ENCODE results near the gene RBPMS2.

Gene RBPMS2

GRCh38 chr15:64781299-64781698 is 5.9 kb upstream of the RBPMS2 start:
- DNase-seq = no peak

GRCh38 chr15:64780600-64781156 is 5.3 kb upstream of the RBPMS2 start:
- no peak for DNase-seq

- no peak for DNase-seq
Observed at GRCh38 chr15:64779630-64780029, 4.2 kb upstream of the RBPMS2 start.

- DNase-seq = no peak
Observed at GRCh38 chr15:64779024-64779423, 3.6 kb upstream of the RBPMS2 start.

- DNase-seq = no peak
Observed at GRCh38 chr15:64776402-64776786, 1.0 kb upstream of the RBPMS2 start.

- no peak for DNase-seq
Observed at GRCh38 chr15:64774629-64775493, 528 bp downstream of the RBPMS2 start.

- no peak for DNase-seq
Observed at GRCh38 chr15:64774037-64774628, 1.3 kb downstream of the RBPMS2 start.

GRCh38 chr15:64773606-64774005 is 1.8 kb downstream of the RBPMS2 start:
- DNase-seq = no peak

- DNase-seq = no peak
Observed at GRCh38 chr15:64772964-64773363, 2.4 kb downstream of the RBPMS2 start.

- DNase-seq = no peak
Observed at GRCh38 chr15:64772488-64772887, 2.9 kb downstream of the RBPMS2 start.

- no peak for DNase-seq
Observed at GRCh38 chr15:64770626-64771025, 4.8 kb downstream of the RBPMS2 start.

- peak; percentile 15 for DNase-seq
Observed at GRCh38 chr15:64767203-64767602, 8.2 kb downstream of the RBPMS2 start.

GRCh38 chr15:64766058-64766457 is 9.3 kb downstream of the RBPMS2 start:
- DNase-seq = no peak

GRCh38 chr15:64763874-64764273 is 11.5 kb downstream of the RBPMS2 start:
- DNase-seq = no peak

- no peak for DNase-seq
Observed at GRCh38 chr15:64763462-64763861, 11.9 kb downstream of the RBPMS2 start.

GRCh38 chr15:64763021-64763420 is 12.4 kb downstream of the RBPMS2 start:
- DNase-seq = no peak

GRCh38 chr15:64762546-64762945 is 12.8 kb downstream of the RBPMS2 start:
- no peak for DNase-seq

- no peak for DNase-seq
Observed at GRCh38 chr15:64761156-64761555, 14.2 kb downstream of the RBPMS2 start.

- no peak for DNase-seq
Observed at GRCh38 chr15:64760056-64760455, 15.3 kb downstream of the RBPMS2 start.

- DNase-seq = no peak
Observed at GRCh38 chr15:64755427-64755940, 19.9 kb downstream of the RBPMS2 start.

GRCh38 chr15:64754663-64755426 is 20.5 kb downstream of the RBPMS2 start:
- DNase-seq = no peak

GRCh38 chr15:64753480-64754185 is 21.8 kb downstream of the RBPMS2 start:
- DNase-seq = no peak

GRCh38 chr15:64751464-64751863 is 23.9 kb downstream of the RBPMS2 start:
- DNase-seq = no peak
